Measurements from ENCODE around the gene SECISBP2L.

SECISBP2L gene, protein sequence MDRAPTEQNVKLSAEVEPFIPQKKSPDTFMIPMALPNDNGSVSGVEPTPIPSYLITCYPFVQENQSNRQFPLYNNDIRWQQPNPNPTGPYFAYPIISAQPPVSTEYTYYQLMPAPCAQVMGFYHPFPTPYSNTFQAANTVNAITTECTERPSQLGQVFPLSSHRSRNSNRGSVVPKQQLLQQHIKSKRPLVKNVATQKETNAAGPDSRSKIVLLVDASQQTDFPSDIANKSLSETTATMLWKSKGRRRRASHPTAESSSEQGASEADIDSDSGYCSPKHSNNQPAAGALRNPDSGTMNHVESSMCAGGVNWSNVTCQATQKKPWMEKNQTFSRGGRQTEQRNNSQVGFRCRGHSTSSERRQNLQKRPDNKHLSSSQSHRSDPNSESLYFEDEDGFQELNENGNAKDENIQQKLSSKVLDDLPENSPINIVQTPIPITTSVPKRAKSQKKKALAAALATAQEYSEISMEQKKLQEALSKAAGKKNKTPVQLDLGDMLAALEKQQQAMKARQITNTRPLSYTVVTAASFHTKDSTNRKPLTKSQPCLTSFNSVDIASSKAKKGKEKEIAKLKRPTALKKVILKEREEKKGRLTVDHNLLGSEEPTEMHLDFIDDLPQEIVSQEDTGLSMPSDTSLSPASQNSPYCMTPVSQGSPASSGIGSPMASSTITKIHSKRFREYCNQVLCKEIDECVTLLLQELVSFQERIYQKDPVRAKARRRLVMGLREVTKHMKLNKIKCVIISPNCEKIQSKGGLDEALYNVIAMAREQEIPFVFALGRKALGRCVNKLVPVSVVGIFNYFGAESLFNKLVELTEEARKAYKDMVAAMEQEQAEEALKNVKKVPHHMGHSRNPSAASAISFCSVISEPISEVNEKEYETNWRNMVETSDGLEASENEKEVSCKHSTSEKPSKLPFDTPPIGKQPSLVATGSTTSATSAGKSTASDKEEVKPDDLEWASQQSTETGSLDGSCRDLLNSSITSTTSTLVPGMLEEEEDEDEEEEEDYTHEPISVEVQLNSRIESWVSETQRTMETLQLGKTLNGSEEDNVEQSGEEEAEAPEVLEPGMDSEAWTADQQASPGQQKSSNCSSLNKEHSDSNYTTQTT

DNA sequence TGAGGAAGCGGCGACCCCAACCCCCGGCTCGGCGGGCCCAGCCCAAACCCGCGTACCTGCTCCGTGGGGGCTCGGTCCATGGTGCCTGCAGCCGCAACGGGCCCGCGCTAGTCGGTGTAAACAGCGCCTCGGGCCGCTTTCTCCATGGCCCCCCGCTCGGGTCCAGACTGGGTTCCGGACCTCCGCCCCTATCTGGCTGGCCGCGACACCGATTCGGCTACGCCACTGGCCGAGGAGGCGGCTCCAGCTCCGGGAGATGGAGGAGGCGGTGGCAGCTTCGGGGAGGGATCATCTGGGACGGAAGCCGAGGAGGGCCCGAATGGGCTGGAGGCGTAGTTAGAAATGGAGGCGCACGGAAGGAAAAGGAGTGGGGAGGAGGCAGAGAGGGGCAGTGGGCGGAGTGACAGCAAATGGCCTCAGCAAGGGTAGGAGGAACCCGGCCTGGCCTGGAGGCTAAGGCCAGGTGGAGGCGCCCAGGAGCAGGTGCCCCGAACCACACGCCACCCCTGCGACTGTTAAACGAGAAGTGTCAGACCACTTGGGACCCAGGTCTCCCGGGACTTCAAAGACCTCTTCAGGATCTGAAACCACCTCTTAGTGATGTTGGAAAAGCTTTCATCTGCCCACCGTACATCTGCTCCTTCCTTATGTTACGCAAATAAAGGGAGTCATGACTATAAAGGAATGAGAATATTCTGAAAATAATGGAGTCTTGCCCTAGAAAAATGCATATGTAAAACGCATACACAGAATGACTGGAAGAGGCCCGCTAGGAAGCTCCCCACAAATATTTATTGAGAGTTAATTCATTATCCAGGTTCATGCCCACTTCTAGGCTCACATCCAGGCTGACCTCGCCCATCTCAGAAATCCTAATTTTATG is at the start of gene SECISBP2L:
SECISBP2L (minus strand) TSS at position 227 of the 883 bp plus-strand sequence; CDS start at position 80, 147 bp downstream.
- TF ChIP-seq ZBTB7A (IDR thresholded peaks at IDR 0.05; ENCODE audit: low read depth) (peak; percentile 85), EP300 (IDR thresholded peaks at IDR 0.05; ENCODE audit: borderline replicate concordance) (peak; percentile 35; the same call in 1 of the 2 replicates), NFIC (IDR thresholded peaks at IDR 0.05) (peak; percentile 44; the same call in 1 of the 2 replicates), CEBPB (IDR thresholded peaks at IDR 0.05) (no peak), TAF1 (IDR thresholded peaks at IDR 0.05; ENCODE audit: low read depth) (peak; percentile 82), YY1 (IDR thresholded peaks at IDR 0.05; ENCODE audit: low read depth) (peak; percentile 99), TCF12 (IDR thresholded peaks at IDR 0.05; ENCODE audit: low read depth) (peak; percentile 69), TEAD4 (IDR thresholded peaks at IDR 0.05) (0 out of 2 replicates have a peak, but pooled peaks have one; percentile 25), CREB1 (IDR thresholded peaks at IDR 0.05; ENCODE audit: low read depth) (no peak), FOXM1 (IDR thresholded peaks at IDR 0.05; ENCODE audit: borderline replicate concordance, low read depth) (no peak), RAD21 (IDR thresholded peaks at IDR 0.05; ENCODE audit: low read depth) (peak; percentile 20; the same call in 1 of the 2 replicates), EGR1 (IDR thresholded peaks at IDR 0.05) (peak; percentile 74; the same call in 1 of the 2 replicates)
- TF ChIP-seq, protein P1, sequence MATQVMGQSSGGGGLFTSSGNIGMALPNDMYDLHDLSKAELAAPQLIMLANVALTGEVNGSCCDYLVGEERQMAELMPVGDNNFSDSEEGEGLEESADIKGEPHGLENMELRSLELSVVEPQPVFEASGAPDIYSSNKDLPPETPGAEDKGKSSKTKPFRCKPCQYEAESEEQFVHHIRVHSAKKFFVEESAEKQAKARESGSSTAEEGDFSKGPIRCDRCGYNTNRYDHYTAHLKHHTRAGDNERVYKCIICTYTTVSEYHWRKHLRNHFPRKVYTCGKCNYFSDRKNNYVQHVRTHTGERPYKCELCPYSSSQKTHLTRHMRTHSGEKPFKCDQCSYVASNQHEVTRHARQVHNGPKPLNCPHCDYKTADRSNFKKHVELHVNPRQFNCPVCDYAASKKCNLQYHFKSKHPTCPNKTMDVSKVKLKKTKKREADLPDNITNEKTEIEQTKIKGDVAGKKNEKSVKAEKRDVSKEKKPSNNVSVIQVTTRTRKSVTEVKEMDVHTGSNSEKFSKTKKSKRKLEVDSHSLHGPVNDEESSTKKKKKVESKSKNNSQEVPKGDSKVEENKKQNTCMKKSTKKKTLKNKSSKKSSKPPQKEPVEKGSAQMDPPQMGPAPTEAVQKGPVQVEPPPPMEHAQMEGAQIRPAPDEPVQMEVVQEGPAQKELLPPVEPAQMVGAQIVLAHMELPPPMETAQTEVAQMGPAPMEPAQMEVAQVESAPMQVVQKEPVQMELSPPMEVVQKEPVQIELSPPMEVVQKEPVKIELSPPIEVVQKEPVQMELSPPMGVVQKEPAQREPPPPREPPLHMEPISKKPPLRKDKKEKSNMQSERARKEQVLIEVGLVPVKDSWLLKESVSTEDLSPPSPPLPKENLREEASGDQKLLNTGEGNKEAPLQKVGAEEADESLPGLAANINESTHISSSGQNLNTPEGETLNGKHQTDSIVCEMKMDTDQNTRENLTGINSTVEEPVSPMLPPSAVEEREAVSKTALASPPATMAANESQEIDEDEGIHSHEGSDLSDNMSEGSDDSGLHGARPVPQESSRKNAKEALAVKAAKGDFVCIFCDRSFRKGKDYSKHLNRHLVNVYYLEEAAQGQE (IDR thresholded peaks at IDR 0.05; ENCODE audit: low read depth) = no peak
- TF ChIP-seq, protein P2, sequence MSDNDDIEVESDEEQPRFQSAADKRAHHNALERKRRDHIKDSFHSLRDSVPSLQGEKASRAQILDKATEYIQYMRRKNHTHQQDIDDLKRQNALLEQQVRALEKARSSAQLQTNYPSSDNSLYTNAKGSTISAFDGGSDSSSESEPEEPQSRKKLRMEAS (IDR thresholded peaks at IDR 0.05) = peak; percentile 69
- TF ChIP-seq, protein P3, sequence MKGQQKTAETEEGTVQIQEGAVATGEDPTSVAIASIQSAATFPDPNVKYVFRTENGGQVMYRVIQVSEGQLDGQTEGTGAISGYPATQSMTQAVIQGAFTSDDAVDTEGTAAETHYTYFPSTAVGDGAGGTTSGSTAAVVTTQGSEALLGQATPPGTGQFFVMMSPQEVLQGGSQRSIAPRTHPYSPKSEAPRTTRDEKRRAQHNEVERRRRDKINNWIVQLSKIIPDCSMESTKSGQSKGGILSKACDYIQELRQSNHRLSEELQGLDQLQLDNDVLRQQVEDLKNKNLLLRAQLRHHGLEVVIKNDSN (IDR thresholded peaks at IDR 0.05) = peak; percentile 65; the same call in 1 of the 2 replicates

DNA sequence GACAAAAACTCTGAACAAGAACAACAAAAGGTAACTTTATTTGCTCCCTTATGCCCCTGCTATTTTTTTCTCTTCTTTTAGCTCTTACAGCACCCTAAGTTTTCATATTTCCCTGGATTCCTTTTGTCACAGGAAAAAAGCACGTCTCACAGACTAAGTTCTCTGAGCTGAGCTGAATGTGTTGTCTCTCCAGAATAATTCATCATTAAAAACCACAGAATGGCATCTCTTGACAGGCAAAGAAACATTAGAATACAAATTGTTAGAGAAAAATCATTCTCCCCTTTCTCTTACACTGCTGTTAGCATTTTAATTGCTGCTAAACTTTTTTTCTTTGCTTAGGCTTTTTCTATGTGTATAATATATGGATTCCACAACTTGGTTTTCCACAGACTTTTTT is 48.7 kb upstream of the SECISBP2L start:
- no peak for TF ChIP-seq TAF1 (IDR thresholded peaks at IDR 0.05; ENCODE audit: low read depth)
- TF ChIP-seq, protein P3 (IDR thresholded peaks at IDR 0.05) = no peak
- no peak for TF ChIP-seq EGR1 (IDR thresholded peaks at IDR 0.05)
- TF ChIP-seq, protein P2 (IDR thresholded peaks at IDR 0.05) = no peak
- TF ChIP-seq YY1 (IDR thresholded peaks at IDR 0.05; ENCODE audit: low read depth) = no peak
- TF ChIP-seq TCF12 (IDR thresholded peaks at IDR 0.05; ENCODE audit: low read depth) = no peak
- TF ChIP-seq CEBPB (IDR thresholded peaks at IDR 0.05) = no peak
- TF ChIP-seq NFIC (IDR thresholded peaks at IDR 0.05) = no peak
- TF ChIP-seq ZBTB7A (IDR thresholded peaks at IDR 0.05; ENCODE audit: low read depth) = no peak
- TF ChIP-seq, protein P1 (IDR thresholded peaks at IDR 0.05; ENCODE audit: low read depth) = no peak
- TF ChIP-seq FOXM1 (IDR thresholded peaks at IDR 0.05; ENCODE audit: borderline replicate concordance, low read depth) = no peak
- TF ChIP-seq EP300 (IDR thresholded peaks at IDR 0.05; ENCODE audit: borderline replicate concordance) = no peak
- no peak for TF ChIP-seq RAD21 (IDR thresholded peaks at IDR 0.05; ENCODE audit: low read depth)
- TF ChIP-seq TEAD4 (IDR thresholded peaks at IDR 0.05) = no peak
- no peak for TF ChIP-seq CREB1 (IDR thresholded peaks at IDR 0.05; ENCODE audit: low read depth)

DNA sequence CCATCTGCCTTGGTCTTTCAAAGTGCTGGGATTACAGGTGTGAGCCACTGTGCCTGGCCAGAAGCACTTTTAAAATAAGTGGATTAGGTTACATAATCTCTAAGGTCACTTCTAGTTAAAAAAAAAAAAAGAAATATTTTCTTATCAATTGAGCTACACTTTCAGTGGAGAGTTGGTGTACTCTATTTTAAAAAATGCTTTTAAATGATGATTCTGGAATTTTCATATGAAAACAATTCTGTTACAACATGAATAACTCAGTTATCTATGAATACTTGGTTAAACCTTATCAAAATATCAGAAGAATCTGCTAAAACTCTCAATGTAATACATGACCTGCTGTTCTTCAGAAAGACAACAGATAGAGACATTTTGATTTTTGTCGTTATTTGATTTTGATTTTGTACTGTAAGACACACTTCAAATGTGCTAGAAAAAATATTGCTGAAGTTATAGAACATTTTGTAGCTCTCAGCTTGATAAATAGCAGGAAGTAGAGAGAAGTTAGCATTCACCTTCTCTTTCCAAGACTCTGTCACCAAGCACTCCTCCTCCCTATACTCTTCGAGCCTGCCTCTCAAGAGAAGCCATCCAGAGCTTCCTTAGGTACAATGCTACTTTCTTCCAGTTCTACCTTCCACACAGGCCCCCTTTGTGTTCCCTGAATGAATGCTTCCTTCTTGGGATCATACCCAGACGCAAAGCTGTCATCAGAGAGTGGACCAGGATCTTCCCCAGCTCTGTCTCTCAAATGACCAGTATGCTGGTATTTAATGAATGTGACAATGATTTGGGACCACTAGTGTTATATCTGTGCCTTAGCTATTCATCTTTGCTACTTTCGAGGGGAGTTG is 47.2 kb upstream of the SECISBP2L start:
- TF ChIP-seq ZBTB7A (IDR thresholded peaks at IDR 0.05; ENCODE audit: low read depth) = no peak
- TF ChIP-seq, protein P3 (IDR thresholded peaks at IDR 0.05) = no peak
- no peak for TF ChIP-seq EP300 (IDR thresholded peaks at IDR 0.05; ENCODE audit: borderline replicate concordance)
- no peak for TF ChIP-seq CREB1 (IDR thresholded peaks at IDR 0.05; ENCODE audit: low read depth)
- TF ChIP-seq, protein P2 (IDR thresholded peaks at IDR 0.05) = no peak
- no peak for TF ChIP-seq EGR1 (IDR thresholded peaks at IDR 0.05)
- TF ChIP-seq, protein P1 (IDR thresholded peaks at IDR 0.05; ENCODE audit: low read depth) = no peak
- TF ChIP-seq TAF1 (IDR thresholded peaks at IDR 0.05; ENCODE audit: low read depth) = no peak
- no peak for TF ChIP-seq TCF12 (IDR thresholded peaks at IDR 0.05; ENCODE audit: low read depth)
- no peak for TF ChIP-seq RAD21 (IDR thresholded peaks at IDR 0.05; ENCODE audit: low read depth)
- no peak for TF ChIP-seq CEBPB (IDR thresholded peaks at IDR 0.05)
- TF ChIP-seq FOXM1 (IDR thresholded peaks at IDR 0.05; ENCODE audit: borderline replicate concordance, low read depth) = no peak
- TF ChIP-seq NFIC (IDR thresholded peaks at IDR 0.05) = no peak
